G401.6 (cell line): ENCODE data around the gene PSRC1.
"Not testable (repeated sequence)": the region's sequence is repeated elsewhere in the genome, so short reads cannot be mapped to it uniquely, and the experiment has no call there.

ENCODE experiments used
- FAIRE-seq: peaks from 2 replicates; lab custom pipeline; 2012; peaks lifted over from hg19 to GRCh38; lab: Jason Lieb, UNC

The PSRC1 gene

DNA sequence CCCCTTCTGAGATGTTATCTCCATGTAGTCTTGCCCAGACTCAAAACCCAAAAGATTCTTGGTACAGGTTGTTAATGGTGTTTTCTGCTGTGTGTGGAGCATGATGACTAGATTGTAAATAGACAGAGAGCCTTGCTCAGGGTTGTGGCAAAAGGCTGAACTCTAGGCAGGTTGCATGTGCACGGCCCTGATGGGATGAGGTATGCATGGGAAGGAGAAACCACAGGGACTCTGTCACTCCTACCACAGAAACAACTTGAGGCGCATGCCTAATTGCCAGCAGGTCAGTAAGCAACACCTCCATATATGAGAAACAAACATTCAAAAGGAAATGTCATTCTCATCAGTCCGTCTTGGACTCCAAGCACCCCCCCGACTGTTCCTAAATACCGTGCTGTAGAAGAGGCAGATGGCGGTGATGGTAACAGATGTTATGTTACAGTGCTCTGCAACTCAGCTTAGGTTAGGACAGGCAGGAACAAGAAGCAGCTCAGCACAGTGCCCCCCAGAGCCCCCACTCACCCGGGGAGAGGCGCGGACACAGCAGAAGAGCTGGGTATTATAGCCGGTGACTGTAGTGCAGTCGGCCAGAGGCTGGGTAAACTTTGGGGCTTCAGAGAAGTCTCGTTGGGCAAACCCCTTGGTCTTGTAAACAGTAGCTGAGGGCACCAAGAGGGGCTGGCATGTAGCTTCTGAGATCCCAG lies 12.9 kb upstream of the PSRC1 start:
- FAIRE-seq: no peak

DNA sequence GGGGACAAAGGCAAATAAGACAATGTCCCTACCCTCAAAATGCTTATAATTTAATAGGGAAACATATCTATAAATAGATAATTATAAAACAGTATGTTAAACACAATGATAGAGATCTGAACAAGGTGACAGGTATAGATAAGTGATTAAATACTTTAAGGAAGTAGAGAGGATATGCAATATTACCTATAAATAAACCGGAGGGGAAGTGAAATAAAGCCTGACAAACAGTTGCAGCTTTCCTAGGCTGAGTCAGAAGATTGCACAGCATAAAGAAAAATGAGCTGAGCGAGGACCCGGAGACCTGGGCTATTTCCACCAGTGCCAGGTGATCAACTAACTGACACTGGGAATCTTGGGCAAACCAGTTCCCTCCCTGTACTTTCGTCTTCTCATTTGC lies 11.5 kb upstream of the PSRC1 start:
- no peak for FAIRE-seq

- no peak for FAIRE-seq
Measured at GRCh38 chr1:109293026-109293425, 10.1 kb upstream of the PSRC1 start.

DNA sequence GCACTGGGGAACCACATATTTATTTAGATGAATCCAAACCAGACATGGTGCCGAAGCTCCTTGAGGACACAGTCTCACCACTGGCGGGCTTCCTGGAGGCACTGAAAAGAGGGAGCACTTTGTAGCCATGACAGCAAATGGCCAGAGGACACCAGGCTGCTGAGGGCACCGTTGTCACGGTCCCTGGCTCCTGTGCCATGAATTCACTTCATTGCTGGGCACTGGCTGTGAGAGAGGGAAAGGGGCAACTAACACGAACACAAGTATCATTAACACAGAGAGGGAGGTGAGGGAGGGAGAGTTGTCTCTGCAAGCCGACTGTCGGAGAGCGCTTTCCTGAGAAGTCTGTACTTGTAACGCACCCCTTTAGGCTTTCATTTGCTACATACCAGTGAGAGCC lies 9.4 kb upstream of the PSRC1 start:
- FAIRE-seq: no peak

DNA sequence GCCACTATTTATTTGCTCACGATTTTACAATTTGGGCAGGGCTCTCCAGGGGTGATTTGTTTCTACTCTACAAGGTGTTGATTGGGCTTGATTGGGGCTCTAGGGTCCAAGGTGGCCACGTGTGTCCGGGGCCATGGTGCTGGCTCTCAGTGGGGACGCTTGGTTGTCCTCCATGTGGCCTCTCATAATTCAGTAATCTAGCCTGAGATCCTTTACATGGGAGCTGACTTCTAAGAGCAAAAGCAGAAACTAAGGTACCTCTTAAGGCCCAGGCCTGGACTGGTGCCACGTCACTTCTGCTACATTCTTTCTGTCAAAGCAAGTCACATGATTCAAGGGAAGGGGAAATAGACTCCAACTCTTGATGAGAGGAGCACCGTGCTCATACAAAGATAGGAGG lies 8.1 kb upstream of the PSRC1 start:
- FAIRE-seq: no peak

DNA sequence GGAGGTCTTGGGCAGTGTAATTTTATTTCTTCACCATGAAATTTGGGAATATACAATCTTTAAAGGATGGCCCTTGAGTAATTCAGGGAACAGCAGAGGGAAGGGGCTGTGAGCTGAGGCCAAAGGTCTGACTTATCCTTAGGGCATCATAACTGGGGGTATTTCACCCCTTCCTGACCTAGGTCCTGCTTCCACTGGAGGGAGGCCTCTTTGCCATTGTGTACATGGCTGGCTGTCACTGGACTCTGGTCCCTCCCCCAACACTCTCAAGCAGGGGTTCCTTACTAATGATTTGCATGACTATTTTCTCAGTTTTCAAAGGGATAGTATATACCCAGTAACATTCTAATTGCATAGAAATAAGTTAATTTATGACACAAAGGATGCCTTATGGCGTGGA lies 7.2 kb upstream of the PSRC1 start:
- no peak for FAIRE-seq

DNA sequence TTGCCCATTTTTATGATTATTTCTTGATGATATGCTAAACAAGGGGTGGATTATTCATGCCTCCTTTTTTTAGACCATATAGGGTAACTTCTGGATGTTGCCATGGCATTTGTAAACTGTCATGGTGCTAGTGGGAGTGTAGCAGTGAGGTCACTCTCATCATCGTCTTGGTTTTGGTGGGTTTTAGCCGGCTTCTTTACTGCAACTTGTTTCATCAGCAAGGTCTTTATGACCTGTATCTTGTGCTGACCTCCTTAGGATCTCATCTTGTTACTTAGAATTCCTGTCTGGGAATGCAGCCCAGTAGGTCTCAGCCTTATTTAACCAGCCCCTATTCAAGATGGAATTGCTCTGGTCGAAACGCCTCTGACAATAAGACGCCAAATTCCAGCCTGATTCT lies 3.8 kb upstream of the PSRC1 start:
- FAIRE-seq: not testable (repeated sequence)

DNA sequence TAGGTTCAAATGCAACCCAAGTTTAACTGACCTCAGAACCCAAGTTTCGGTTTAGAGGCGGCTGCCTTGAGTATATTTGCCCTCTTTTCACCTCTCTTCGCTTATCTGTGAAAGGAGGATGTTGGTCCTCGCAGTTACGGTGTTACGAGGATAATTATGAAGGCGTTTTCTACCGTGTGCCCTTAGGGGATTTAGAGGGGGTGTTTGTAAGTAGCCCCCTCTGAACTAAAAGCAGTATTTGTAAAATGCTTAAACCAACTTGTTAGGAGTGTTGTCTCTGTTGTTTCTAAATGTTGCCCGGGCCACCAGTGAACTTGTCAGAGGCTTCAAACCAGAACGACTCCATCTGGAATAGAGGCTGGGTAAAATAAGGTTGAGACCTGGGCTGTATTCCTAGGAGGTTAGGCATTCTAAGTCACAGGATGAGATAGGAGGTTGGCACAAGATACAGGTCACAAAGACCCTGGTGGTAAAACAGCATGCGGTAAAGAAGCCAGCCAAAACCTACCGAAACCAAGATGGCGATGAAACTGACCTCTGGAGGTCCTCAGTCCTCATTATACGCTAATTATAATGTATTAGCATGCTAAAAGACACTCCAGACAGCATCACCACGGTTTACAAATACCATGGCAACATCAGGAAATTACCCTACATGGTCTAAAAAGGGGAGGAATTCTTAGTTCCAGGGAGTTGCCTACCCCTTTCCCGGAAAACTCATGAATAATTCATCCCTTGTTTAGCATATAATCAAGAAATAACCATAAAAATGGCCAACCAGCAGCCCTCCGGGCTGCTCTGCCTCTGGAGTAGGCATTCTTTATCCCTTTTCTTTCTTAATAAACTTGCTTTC lies 1.0 kb upstream of the PSRC1 start:
- FAIRE-seq: no peak

DNA sequence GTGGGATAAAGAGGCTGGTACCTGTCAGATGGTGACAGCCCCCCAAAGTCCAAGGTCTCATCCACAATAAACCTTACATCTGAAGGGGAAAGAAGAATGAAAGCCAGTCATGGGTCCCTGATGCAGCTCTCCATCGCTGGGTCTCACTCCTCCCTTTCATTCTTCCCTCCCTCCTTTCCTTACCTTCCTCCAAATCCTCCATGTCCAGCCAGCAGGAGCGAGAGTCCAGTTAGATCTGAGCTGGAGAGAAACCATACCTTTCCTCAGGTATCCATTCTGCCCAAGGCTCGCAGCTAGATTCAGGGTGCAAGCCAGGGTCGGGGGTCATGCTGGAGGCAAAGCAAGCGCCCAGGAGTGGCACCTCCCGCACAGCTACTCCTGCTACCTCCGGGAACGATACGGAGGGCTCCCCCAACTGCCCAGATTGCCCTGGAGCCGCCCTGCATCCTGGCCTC lies 421 bp downstream of the PSRC1 start:
- FAIRE-seq: no peak

- FAIRE-seq: no peak
Measured at GRCh38 chr1:109281680-109282496, 1.1 kb downstream of the PSRC1 start.

- FAIRE-seq: no peak
Measured at GRCh38 chr1:109280862-109281261, 2.1 kb downstream of the PSRC1 start.

DNA sequence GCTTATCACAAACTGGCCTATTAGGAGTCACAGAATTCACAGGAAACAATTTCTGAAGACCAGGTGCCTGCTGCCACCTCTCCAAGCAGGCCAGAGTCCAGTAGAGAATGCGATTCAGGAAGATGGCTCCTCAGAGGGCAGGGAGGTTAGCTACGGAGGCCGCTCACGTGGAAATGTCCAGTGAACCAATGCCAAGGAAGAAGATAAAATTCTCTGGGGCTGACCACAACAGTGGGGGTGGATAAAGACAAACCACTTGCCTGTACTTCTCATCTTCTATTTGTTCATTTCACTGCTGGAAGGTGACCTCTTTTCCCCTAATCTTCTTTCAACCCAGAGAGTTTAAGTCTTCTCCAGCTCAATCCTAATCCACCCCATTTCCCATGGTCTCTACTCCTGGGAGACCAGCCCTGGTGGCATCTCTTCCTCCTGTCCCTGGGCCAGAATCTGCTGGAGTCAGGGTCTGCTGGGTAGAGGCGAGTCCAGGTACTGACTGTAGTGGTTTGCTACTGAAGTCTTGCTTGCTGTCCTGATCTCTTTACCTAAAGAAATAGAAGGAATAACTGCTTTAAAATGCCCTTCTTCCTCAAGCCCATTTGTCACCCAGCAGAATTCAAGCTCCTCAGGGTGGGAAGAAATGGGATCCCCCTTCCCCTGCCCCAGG lies 3.2 kb downstream of the PSRC1 start:
- FAIRE-seq: no peak

DNA sequence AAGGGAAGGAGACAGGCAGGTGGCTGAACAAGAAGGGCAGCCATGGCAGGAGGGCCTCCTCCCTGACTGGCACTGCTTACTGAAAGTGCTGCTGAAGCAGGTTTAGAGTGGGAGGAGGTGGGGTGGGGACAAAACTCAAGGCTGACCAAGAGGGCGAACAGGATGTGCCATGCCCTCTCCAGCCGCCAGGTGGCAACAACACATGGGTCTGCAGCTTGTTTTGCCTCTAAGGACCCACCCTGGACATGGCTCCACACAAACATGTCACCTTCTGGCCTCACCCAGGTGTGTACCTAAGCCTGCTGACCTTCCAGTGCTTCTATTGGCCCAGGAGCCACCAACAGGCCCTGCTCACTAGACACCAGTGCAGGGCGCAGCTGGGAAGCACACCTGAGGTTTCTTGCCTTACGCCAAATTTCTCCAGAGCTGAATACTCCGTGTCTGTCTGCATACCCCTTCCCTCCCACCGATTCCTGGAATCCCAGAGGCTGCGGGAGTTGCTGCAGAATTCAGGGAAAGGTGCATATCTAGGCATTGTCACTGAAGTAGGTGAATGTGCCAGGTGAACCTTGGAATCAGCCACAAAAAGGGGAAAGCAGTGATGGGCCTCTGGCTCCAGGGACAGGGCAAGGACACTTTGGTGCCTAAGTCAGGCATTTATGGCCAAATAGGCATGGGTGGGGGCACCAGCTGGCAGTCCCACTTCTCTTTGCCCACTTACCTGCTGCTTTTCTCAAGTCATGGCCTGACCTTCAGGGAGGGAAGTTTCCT lies 5.3 kb downstream of the PSRC1 start:
- FAIRE-seq: no peak

DNA sequence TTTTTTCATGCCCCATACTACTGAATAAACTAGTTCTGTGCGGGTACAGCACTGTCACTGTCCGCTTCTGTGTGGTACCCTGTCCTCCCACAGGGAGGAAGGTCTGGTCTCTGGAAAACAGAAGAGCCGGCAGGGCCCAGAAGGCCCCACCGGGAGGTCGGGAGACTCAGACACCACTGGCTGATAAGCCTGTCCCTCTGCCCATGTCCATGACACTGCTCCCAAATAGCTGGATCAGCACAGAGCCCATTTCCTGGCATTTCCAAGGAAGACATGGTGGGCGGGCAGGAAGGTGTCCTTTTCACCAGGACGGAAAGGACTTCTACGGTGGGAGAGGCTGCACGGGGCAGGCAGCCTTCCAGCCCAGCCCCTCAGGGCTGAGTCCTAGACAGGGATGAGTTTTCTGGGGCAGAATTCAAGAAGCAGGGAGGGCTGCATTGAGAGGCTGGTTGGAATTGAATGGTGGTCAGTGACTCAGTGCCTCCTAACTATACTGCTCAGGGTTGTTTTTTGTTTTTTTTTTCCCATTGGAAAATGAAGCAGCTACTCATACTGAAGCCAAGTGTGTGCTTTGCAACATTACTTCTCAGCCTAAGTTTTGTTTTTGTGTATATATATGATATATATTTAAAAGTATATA lies 7.1 kb downstream of the PSRC1 start:
- no peak for FAIRE-seq

DNA sequence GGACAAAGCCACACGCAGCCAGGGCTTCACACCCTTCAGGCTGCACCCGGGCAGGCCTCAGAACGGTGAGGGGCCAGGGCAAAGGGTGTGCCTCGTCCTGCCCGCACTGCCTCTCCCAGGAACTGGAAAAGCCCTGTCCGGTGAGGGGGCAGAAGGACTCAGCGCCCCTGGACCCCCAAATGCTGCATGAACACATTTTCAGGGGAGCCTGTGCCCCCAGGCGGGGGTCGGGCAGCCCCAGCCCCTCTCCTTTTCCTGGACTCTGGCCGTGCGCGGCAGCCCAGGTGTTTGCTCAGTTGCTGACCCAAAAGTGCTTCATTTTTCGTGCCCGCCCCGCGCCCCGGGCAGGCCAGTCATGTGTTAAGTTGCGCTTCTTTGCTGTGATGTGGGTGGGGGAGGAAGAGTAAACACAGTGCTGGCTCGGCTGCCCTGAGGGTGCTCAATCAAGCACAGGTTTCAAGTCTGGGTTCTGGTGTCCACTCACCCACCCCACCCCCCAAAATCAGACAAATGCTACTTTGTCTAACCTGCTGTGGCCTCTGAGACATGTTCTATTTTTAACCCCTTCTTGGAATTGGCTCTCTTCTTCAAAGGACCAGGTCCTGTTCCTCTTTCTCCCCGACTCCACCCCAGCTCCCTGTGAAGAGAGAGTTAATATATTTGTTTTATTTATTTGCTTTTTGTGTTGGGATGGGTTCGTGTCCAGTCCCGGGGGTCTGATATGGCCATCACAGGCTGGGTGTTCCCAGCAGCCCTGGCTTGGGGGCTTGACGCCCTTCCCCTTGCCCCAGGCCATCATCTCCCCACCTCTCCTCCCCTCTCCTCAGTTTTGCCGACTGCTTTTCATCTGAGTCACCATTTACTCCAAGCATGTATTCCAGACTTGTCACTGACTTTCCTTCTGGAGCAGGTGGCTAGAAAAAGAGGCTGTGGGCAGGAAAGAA lies 8.1 kb downstream of the PSRC1 start:
- FAIRE-seq: no peak

DNA sequence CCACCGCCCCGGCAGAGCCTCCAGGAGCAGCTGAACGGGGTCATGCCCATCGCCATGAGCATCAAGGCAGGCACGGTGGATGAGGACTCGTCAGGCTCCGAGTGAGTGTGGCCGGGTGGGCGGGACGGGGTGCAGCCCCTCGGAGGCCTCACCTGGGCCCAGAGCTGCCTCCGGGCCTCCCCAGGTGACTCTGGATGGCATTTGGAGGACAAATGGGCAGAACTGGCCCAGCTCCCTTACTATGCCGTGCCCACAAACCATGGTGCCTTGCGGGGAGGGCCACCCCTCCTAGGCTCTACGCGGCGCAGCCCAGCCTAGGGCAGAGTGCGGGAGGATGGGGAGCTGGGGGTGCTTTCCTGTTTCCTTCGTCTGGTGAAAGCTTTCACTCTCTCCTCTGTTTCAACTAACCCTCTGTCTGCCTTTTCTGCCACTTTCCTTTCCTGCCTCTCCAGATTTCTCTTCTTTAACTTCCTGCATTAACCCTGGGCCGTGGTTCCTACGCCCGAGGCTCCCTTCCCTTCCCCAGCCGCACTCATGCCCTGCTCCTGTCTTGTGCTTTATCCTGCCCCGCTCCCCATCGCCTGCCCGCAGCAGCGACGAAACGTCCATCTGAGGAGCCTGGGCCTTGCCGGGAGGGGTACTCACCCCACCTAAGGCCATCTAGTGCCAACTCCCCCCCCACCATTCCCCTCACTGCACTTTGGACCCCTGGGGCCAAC lies 9.2 kb downstream of the PSRC1 start:
- no peak for FAIRE-seq

GRCh38 chr1:109272831-109273547 lies 10.0 kb downstream of the PSRC1 start:
- FAIRE-seq: no peak

DNA sequence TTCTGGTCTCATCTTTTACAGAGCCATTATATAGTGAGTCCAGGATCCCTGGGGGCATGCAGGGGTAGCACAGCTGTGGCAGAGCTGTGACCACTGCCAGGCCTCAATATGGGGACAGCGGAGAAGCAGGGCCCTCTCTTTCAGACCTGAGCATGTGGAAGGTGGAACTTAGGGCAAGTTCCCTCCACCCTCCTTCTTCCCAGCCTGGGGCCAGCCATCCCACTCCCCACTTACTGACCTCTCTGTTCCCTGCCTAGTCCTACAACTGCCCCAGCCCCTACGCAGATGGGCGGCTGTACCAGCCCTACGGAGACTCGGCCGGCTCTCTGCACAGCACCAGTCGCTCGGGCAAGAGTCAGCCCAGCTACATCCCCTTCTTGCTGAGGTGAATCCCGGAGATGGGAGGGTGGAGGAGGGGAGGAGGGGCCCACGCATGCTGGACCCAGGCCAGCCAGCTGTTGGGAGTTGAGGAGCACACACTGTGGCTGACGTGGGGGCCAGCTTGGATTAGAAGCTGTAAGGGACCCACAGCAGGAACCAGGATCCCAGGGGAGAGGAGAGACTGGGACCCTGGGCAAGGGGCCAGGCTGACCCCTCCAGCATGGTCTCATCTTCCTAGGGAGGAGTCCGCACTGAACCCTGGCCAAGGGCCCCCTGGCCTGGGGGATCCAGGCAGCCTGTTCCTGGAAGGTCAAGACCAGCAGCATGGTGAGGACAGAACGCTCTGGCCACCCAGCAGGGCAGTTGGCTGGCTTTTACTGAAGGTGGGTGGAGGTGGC lies 10.7 kb downstream of the PSRC1 start:
- no peak for FAIRE-seq
